WTC11 (cell line): Measurements from ENCODE around the gene RFC4. TPM values are rescaled to one million over a fixed set of nuclear protein-coding genes. Genes with fewer than 3 reads are reported as not detected.

Experiments
- ARID4B ChIP-seq: sonication (generic); formaldehyde crosslinking; IDR thresholded peaks from 2 replicates; pipeline ENCODE4 v1.8.0; 2023; ENCODE audit warnings: missing genetic modification reagents, mild to moderate bottlenecking, borderline replicate concordance
- CBFB ChIP-seq: sonication (generic); formaldehyde crosslinking; IDR thresholded peaks from 2 replicates; pipeline ENCODE4 v1.8.1; 2022; ENCODE audit warnings: mild to moderate bottlenecking, low read depth, missing genetic modification reagents
- FOXP1 ChIP-seq: sonication (generic); formaldehyde crosslinking; IDR thresholded peaks from 2 replicates; pipeline ENCODE4 v1.8.0; 2022; ENCODE audit warnings: missing genetic modification reagents, mild to moderate bottlenecking, moderate library complexity, borderline replicate concordance
- MLX ChIP-seq: sonication (generic); formaldehyde crosslinking; IDR thresholded peaks from 2 replicates; pipeline ENCODE4 v1.8.1; 2023; ENCODE audit warnings: mild to moderate bottlenecking, missing genetic modification reagents, moderate library complexity
- NFATC4 ChIP-seq: fragments of 250-450 bp; sonication (Bioruptor Pico); IDR thresholded peaks from 2 replicates; pipeline ENCODE4 v1.9.0; 2021; ENCODE audit warnings: mild to moderate bottlenecking
- NR1H2 ChIP-seq: sonication (generic); formaldehyde crosslinking; IDR thresholded peaks from 2 replicates; pipeline ENCODE4 v1.9.0; 2021; ENCODE audit warnings: mild to moderate bottlenecking, moderate library complexity, missing genetic modification reagents
- SMAD3 ChIP-seq: sonication (generic); formaldehyde crosslinking; IDR thresholded peaks from 2 replicates; pipeline ENCODE4 v1.8.0; 2022; ENCODE audit warnings: missing genetic modification reagents, mild to moderate bottlenecking, borderline replicate concordance
- SP1 ChIP-seq: sonication (generic); formaldehyde crosslinking; conservative IDR thresholded peaks from 2 replicates; pipeline ENCODE4 v1.8.1; 2022; ENCODE audit warnings: missing genetic modification reagents
- USF2 ChIP-seq: sonication (generic); formaldehyde crosslinking; IDR thresholded peaks from 2 replicates; pipeline ENCODE4 v1.8.1; 2023; ENCODE audit warnings: mild to moderate bottlenecking, missing genetic modification reagents, moderate library complexity
- ZBTB43 ChIP-seq: sonication (generic); formaldehyde crosslinking; IDR thresholded peaks from 2 replicates; pipeline ENCODE4 v1.8.1; 2023; ENCODE audit warnings: mild to moderate bottlenecking, missing genetic modification reagents
- ZNF219 ChIP-seq: sonication (generic); formaldehyde crosslinking; IDR thresholded peaks from 2 replicates; pipeline ENCODE4 v1.8.0; 2023; ENCODE audit warnings: missing genetic modification reagents, mild to moderate bottlenecking, borderline replicate concordance
- ZNF423 ChIP-seq: fragments of 250-450 bp; sonication (Bioruptor Pico); IDR thresholded peaks from 2 replicates; pipeline ENCODE4 v2.1.2; 2022; ENCODE audit warnings: mild to moderate bottlenecking, moderate library complexity
- ZNF532 ChIP-seq: fragments of 250-450 bp; sonication (Bioruptor Pico); IDR thresholded peaks from 2 replicates; pipeline ENCODE4 v1.9.0; 2021; ENCODE audit warnings: mild to moderate bottlenecking, borderline replicate concordance
- ZSCAN18 ChIP-seq: fragments of 250-450 bp; sonication (Bioruptor Pico); IDR thresholded peaks from 2 replicates; pipeline ENCODE4 v2.1.2; 2022; ENCODE audit warnings: mild to moderate bottlenecking, moderate library complexity
- total RNA-seq: library from RNA; stranded (reverse); gene quantifications from 3 replicates; pipeline ENCODE4 v1.2.3, GENCODE V29; 2021

The RFC4 gene
- total RNA-seq, 1 experiment from 2014 or later, result 104 TPM

GRCh38 chr3:186854954-186855353 lies 48.7 kb upstream of the RFC4 start (continued):
- TF ChIP-seq ARID4B (CRISPR knock-in tag) (no peak), MLX (CRISPR knock-in tag) (no peak), FOXP1 (CRISPR knock-in tag) (no peak), SP1 (CRISPR knock-in tag) (no peak), ZSCAN18 (CRISPR knock-in tag) (no peak), NFATC4 (CRISPR knock-in tag) (no peak), CBFB (CRISPR knock-in tag) (no peak), NR1H2 (CRISPR knock-in tag) (no peak), ZNF532 (CRISPR knock-in tag) (no peak), ZBTB43 (CRISPR knock-in tag) (no peak), ZNF219 (CRISPR knock-in tag) (no peak), USF2 (CRISPR knock-in tag) (no peak), SMAD3 (CRISPR knock-in tag) (no peak), ZNF423 (no peak)
